ENCODE measurements around the gene CAMSAP1. TPM values are rescaled to one million over a fixed set of nuclear protein-coding genes. Genes with fewer than 3 reads are reported as not detected.

The CAMSAP1 gene
- total and polyA plus RNA-seq, 9 of the 15 experiments (the other 6 are each of a cell fraction or from before 2014, with no cell fraction given): 1.5 to 28.8 (median 14.3) TPM

- H3K36me3 ChIP-seq (ENCODE audit: control insufficient read depth, insufficient read depth, low read length): peaks cover 16% of the 10 kb centered on the region; the same call in 2 of the 3 replicates
- FAIRE-seq (no peak), ATAC-seq (no peak), DNase-seq (ENCODE audit: extremely low read depth in 1 of 4, low spot score in 3 of 4) (no peak)
- peaks cover 25% of the 10 kb centered on the region; the same call in 2 of the 3 replicates for H3K79me2 ChIP-seq (ENCODE audit: control insufficient read depth, insufficient read depth, low read length)
- in situ Hi-C loops (cut with MboI) (no loop called here), intact Hi-C loops (cut with micrococcal nuclease) (no loop called here)
- BruUV-seq (replicated peaks): no TSS peak
- H3K9me3 ChIP-seq (replicated peaks; ENCODE audit: control insufficient read depth, insufficient read depth, low read depth, low read length): no peaks in the 10 kb centered on the region
- H3K9me1 ChIP-seq (ENCODE audit: control insufficient read depth, insufficient read depth, low read length): peaks cover 5% of the 10 kb centered on the region
- H3K4me1 ChIP-seq (replicated peaks in 1 of 2; ENCODE audit: control insufficient read depth in 2 of 2, insufficient read depth in 2 of 2, low read length in 2 of 2): peaks cover 0 to 9% of the 10 kb centered on the region in 2 experiments; a peak in 1 of 5 replicates
- H3K4me3 ChIP-seq: no peak overlapping the region
- ChIA-PET CTCF (ENCODE audit: low intra/inter-chr PET ratio) (no interaction called here), POLR2A (no interaction called here)
- H4K20me1 ChIP-seq (replicated peaks; ENCODE audit: control insufficient read depth, insufficient read depth, low read length): no peaks in the 10 kb centered on the region
- H3K27me3 ChIP-seq (ENCODE audit: control insufficient read depth in 2 of 2, insufficient read depth in 2 of 2, low read length in 2 of 2): no peaks in the 10 kb centered on the region
- H3K4me2 ChIP-seq (ENCODE audit: insufficient read depth, low read length): no peak overlapping the region
- H2AFZ ChIP-seq (ENCODE audit: low read depth, low read length): no peak overlapping the region
- no peak overlapping the region for H3K9ac ChIP-seq (ENCODE audit: insufficient read depth in 1 of 2, low read depth in 2 of 2, low read length in 2 of 2)
- H3K27ac ChIP-seq (ENCODE audit: extremely low read depth, low read depth, low read length): no peak overlapping the region
- 88% methylated on average over 1 of the region's 1 CpG for WGBS (ENCODE audit: insufficient coverage, low coverage, missing lambda C conversion rate)
- TF ChIP-seq CBX3 (IDR thresholded peaks at IDR 0.05; ENCODE audit: borderline replicate concordance in 1 of 2, low read length in 2 of 2) (no peak), E2F6 (IDR thresholded peaks at IDR 0.05; ENCODE audit: borderline replicate concordance in 1 of 2, extremely low read depth in 1 of 2, insufficient read depth in 1 of 2, insufficient read length in 1 of 2, low read depth in 1 of 2, low read length in 1 of 2, poor library complexity in 1 of 2, severe bottlenecking in 1 of 2) (no peak), HES1 (IDR thresholded peaks at IDR 0.05; ENCODE audit: low read depth) (no peak), ARID3B (CRISPR knock-in tag; IDR thresholded peaks at IDR 0.05; ENCODE audit: borderline replicate concordance) (no peak), ZNF717 (CRISPR knock-in tag; IDR thresholded peaks at IDR 0.05) (no peak), PBX2 (CRISPR knock-in tag; IDR thresholded peaks at IDR 0.05; ENCODE audit: low read depth) (no peak), PBX2 (tag; conservative IDR thresholded peaks at IDR 0.05; ENCODE audit: low read depth) (no peak), CGGBP1 (CRISPR knock-in tag; IDR thresholded peaks at IDR 0.05) (no peak), MLLT1 (IDR thresholded peaks at IDR 0.05) (no peak), ZNF551 (CRISPR knock-in tag; IDR thresholded peaks at IDR 0.05) (no peak), PCBP2 (IDR thresholded peaks at IDR 0.05; ENCODE audit: low read depth, low read length, poor library complexity, severe bottlenecking) (no peak), FOXA1 (IDR thresholded peaks at IDR 0.05; ENCODE audit: borderline replicate concordance) (no peak)
Measured at GRCh38 chr9:135830496-135830895, 76.8 kb downstream of the CAMSAP1 start.
